A673 (cell line): Measurements from ENCODE around the gene ALOX12B. TPM values are rescaled to one million over a fixed set of nuclear protein-coding genes. Genes with fewer than 3 reads are reported as not detected.

Source experiments
- BruUV-seq: library from RNA; stranded (reverse); fragments of 400-500 nt; replicated peaks from 2 replicates; lab custom pipeline; 2021; lab: Mats Ljungman, UMichigan
- CTCF ChIA-PET: fragments of 300-600 bp; sonication (Branson Sonifier 250); formaldehyde crosslinking; loops from one replicate; lab custom pipeline; 2022; ENCODE audit warnings: antibody characterized with exemption; lab: Charles Lee
- POLR2A ChIA-PET: fragments of 300-600 bp; sonication (Branson Sonifier 250); formaldehyde crosslinking; loops from one replicate; lab custom pipeline; 2022; ENCODE audit warnings: antibody characterized with exemption; ENCODE audit not compliant: low non-redundant PET; lab: Charles Lee
- DNase-seq: peaks from one replicate; pipeline ENCODE4 v3.0.0-alpha.2; 2015; ENCODE audit warnings: low spot score
- H3K27ac ChIP-seq: fragments of 200-600 bp; sonication (generic); 2 replicates; pipeline ENCODE4 v1.5.1; 2016; ENCODE audit warnings: mixed run types, low read depth, mild to moderate bottlenecking, mixed read lengths, antibody characterized with exemption, low read length; ENCODE audit not compliant: poor library complexity, severe bottlenecking
- H3K27me3 ChIP-seq: fragments of 200-600 bp; sonication (generic); replicated peaks from 2 replicates; pipeline ENCODE4 v1.6.1; 2017; ENCODE audit warnings: mixed run types, low read depth, mild to moderate bottlenecking, mixed read lengths, antibody characterized with exemption, low read length; ENCODE audit not compliant: insufficient read depth, poor library complexity
- H3K36me3 ChIP-seq: fragments of 200-600 bp; sonication (generic); 2 replicates; pipeline ENCODE4 v1.6.1; 2016; ENCODE audit warnings: mixed run types, mild to moderate bottlenecking, mixed read lengths, antibody characterized with exemption, low read length; ENCODE audit not compliant: insufficient read depth, poor library complexity, severe bottlenecking
- H3K4me1 ChIP-seq: fragments of 200-600 bp; sonication (generic); 2 replicates; pipeline ENCODE4 v1.6.1; 2017; ENCODE audit warnings: mixed run types, mild to moderate bottlenecking, mixed read lengths, antibody characterized with exemption, low read length; ENCODE audit not compliant: insufficient read depth, poor library complexity, severe bottlenecking
- H3K4me3 ChIP-seq: fragments of 200-600 bp; sonication (generic); 2 replicates; pipeline ENCODE4 v1.5.1; 2016; ENCODE audit warnings: low read depth, mixed run types, mild to moderate bottlenecking, mixed read lengths, low read length; ENCODE audit not compliant: poor library complexity, severe bottlenecking
- H3K9me3 ChIP-seq: fragments of 200-600 bp; sonication (generic); 2 replicates; pipeline ENCODE4 v1.6.1; 2016; ENCODE audit warnings: mixed run types, low read depth, mild to moderate bottlenecking, mixed read lengths, antibody characterized with exemption, low read length; ENCODE audit not compliant: poor library complexity, severe bottlenecking
- EZH2 ChIP-seq: fragments of 200-600 bp; sonication (generic); IDR thresholded peaks from 2 replicates; pipeline ENCODE4 v1.6.1; 2017; ENCODE audit warnings: borderline replicate concordance, low read depth, mild to moderate bottlenecking, mixed read lengths, antibody characterized with exemption, low read length; ENCODE audit not compliant: poor library complexity, severe bottlenecking
- intact Hi-C: fragments of 100-400 bp; cut with micrococcal nuclease; formaldehyde crosslinking; loops from one replicate; pipeline ENCODE4 v1.10.0; 2022; ENCODE audit not compliant: unreplicated experiment
- total RNA-seq: library from RNA; stranded (reverse); gene quantifications from 2 replicates; pipeline ENCODE4 v1.2.3, GENCODE V29; 2021
- TF ChIP-seq, protein P1 (sequence below): fragments of 300-800, 200-600 bp; sonication (generic); conservative IDR thresholded peaks from 2 replicates; pipeline ENCODE4 v1.5.1; 2017; ENCODE audit warnings: low read depth, mild to moderate bottlenecking, antibody characterized with exemption, low read length, moderate library complexity, mixed read lengths

The ALOX12B gene
- total RNA-seq, 1 experiment from 2014 or later = 0.39 TPM

DNA sequence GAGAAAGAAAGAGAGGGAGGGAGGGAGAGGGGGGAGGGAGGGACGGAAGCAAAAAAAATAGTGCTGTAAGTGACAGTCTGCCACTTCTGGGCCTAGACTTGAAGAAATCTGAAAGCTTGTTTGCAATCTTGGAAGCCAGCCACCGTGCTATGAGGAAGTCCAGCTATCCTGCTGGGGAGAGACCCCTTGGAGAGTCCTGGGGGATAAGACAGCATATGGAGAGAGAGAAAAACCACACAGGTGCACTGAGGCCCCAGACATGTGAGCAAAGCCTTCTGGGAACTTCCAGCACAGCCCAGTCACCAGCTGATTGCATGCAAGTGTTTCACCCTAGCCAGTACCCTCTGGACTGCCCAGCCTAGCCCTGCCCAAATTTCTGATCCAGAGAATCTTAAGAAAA is 12.6 kb upstream of the ALOX12B start:
- H3K27me3 ChIP-seq = no peaks in the 10 kb centered on the region
- POLR2A ChIA-PET = no interaction called here

DNA sequence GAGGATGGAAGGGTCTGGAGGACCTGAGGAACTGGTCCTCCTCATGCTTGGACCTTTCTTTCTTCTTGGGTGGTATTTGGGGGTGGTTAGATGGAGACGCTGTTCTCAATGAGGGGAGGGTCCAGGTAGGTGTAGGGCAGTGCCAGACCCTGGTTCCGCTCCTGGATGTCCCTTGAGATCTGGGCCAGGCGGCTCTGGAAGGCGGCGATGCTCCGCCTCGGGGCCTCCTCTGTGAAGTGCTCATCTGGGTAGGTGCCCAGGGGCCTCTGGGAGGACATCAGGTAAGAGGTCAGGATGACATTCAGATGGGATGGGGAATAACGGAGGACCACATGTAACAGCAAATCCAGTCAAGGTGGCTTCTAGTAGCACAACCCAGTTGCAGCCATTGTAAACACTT is 9.0 kb upstream of the ALOX12B start:
- POLR2A ChIA-PET = no interaction called here
- CTCF ChIA-PET = no interaction called here
- no peak for DNase-seq
- Histone ChIP-seq H3K4me3 (no peak overlapping the region), H3K4me1 (no peaks in the 10 kb centered on the region), H3K27me3 (no peaks in the 10 kb centered on the region), H3K36me3 (no peaks in the 10 kb centered on the region), H3K9me3 (no peaks in the 10 kb centered on the region), H3K27ac (no peak overlapping the region)
- no TSS peak for BruUV-seq
- TF ChIP-seq EZH2 = no peak
- TF ChIP-seq, protein P1, sequence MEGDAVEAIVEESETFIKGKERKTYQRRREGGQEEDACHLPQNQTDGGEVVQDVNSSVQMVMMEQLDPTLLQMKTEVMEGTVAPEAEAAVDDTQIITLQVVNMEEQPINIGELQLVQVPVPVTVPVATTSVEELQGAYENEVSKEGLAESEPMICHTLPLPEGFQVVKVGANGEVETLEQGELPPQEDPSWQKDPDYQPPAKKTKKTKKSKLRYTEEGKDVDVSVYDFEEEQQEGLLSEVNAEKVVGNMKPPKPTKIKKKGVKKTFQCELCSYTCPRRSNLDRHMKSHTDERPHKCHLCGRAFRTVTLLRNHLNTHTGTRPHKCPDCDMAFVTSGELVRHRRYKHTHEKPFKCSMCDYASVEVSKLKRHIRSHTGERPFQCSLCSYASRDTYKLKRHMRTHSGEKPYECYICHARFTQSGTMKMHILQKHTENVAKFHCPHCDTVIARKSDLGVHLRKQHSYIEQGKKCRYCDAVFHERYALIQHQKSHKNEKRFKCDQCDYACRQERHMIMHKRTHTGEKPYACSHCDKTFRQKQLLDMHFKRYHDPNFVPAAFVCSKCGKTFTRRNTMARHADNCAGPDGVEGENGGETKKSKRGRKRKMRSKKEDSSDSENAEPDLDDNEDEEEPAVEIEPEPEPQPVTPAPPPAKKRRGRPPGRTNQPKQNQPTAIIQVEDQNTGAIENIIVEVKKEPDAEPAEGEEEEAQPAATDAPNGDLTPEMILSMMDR = no peak
- intact Hi-C loops = no loop called here

More for the DNA sequence above, 12.6 kb upstream of the ALOX12B start:
- no peaks in the 10 kb centered on the region for H3K36me3 ChIP-seq
- no peaks in the 10 kb centered on the region for H3K4me1 ChIP-seq
- no peak overlapping the region for H3K27ac ChIP-seq
- BruUV-seq = no TSS peak
- DNase-seq = no peak
- no peak overlapping the region for H3K4me3 ChIP-seq
- CTCF ChIA-PET = no interaction called here
- TF ChIP-seq, protein P1 = no peak
- no peak for TF ChIP-seq EZH2
- intact Hi-C loops = no loop called here
- H3K9me3 ChIP-seq = no peaks in the 10 kb centered on the region

DNA sequence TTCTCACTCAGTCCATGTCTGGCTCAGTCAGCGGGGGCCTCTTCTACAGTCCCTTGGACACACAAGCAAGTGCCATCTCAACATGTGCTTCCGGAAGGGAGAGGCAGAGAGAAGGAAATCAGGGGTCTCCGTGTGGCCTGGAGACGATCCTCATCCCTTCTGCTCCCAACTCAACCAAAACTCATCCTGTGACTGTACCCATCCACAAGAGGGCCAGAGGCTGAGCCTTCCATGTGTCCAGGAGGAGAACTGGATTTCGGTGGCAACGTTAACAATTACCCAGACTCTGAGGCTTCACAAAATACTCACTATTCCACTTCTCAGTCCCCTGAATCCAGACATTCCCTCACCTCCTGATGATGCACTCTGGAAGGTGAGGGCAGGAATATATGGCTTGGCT is 7.8 kb upstream of the ALOX12B start:
- no peaks in the 10 kb centered on the region for H3K27me3 ChIP-seq
- POLR2A ChIA-PET = no interaction called here
- no TSS peak for BruUV-seq

More for the DNA sequence above, 7.8 kb upstream of the ALOX12B start:
- Histone ChIP-seq H3K36me3 (no peaks in the 10 kb centered on the region), H3K4me1 (no peaks in the 10 kb centered on the region), H3K27ac (no peak overlapping the region), H3K9me3 (no peaks in the 10 kb centered on the region), H3K4me3 (no peak overlapping the region)
- no peak for DNase-seq
- TF ChIP-seq, protein P1 = no peak
- TF ChIP-seq EZH2 = no peak
- intact Hi-C loops = no loop called here
- CTCF ChIA-PET = interaction anchor here (2.8 kb wide), 1 partner anchor 23 kb away, joined by 12 read pairs; the partner anchor contains the start of gene ALOXE3
